HL-60/S4 treated with phorbol 12-myristate 13-acetate at 8.2 ng/mL for 4 days and 3 days (cell line): ENCODE measurements around the gene FKTN.
"Not testable (repeated sequence)": the region's sequence is repeated elsewhere in the genome, so short reads cannot be mapped to it uniquely, and the experiment has no call there.

Experiments
- in situ Hi-C: fragments of 300-500 bp; cut with MboI; formaldehyde crosslinking; loops from 2 replicates; pipeline ENCODE4 v1.15.0; 2022; ENCODE audit warnings: low sequenced_read_pairs

The FKTN gene

DNA sequence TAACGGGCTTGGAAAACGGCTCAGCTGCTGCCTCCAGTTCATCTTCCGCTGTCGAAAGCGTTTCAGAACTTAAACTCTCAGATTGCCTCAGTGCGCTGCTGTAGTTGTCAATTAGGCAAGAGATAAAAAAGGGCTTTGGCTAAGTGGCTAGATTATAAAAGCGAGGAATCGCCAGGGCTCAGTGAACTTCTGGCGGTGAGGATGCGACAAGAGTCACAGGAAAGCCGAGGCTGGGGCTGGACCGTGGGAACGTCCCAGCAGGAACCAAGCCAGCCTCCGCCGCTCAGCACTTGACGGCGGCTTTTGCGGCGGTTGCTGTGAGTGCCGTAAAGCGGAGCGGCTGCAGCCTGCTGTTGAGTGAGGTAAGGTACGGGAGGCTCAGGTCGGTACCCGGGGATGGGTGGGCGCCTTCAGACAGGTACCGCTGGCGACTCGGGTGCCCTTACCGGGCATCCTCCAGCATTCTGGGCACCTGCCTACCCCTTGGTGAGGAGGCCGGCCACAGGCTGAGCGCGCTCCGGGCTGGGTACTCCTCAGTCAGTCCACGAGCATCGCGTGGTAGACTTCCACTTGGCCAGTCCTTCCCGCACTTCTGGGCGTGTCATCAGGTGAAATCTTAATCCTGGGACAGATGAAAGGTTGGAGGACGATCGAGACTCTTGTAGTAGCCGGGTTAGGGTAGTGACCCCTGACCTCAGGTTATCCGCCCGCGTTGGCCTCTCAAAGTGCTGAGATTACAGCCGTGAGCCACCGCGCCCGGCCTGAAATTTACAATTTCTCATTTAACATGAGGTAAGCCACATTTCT, at the start of gene FKTN:
FKTN (plus strand) TSS at position 328 of the 807 bp plus-strand sequence. CDS start 16,902 bp downstream, outside the sequence.
- in situ Hi-C loops = no loop called here

GRCh38 chr9:105508530-105508929, 49.4 kb upstream of the FKTN start:
- in situ Hi-C loops = no loop called here

DNA sequence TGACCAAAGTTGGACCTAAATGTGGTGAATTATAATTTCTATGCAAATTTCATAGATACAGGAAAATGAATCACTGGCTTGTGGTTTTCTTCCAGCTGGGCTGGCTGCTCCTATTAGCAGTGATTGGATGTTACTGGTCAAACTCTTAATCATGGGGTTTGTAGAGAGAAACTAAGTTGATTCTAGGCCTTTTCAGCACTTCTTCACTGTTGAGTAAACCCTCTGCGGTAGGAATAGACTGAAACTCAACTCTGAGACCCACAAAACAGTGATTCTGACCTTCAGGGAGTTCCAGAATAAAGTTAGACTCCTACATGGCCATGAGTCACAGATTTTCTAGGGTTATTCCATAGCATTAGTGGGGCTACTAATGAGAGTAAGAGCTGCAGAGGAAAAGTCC, 47.9 kb upstream of the FKTN start:
- in situ Hi-C loops = no loop called here

DNA sequence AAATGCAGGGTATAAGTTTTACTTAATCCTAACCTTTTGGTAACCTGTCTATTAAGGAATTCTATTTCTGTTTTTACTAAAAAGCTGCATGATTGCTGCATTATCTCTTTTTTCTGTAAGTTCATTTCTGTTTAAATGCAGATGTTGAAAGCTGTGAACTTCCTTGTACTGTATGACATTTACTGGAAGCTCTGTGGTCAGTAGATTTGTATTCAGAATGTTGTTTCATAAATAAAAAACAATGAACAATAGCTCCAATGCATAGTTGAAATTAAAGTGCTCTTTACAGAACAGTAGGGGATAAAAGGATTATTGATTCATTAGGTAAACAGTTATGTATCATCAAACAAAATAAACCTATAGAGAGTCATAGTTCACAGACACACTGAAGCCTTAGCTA, 46.5 kb upstream of the FKTN start:
- in situ Hi-C loops = no loop called here

GRCh38 chr9:105515811-105516413, 42.0 kb upstream of the FKTN start:
- in situ Hi-C loops = no loop called here

DNA sequence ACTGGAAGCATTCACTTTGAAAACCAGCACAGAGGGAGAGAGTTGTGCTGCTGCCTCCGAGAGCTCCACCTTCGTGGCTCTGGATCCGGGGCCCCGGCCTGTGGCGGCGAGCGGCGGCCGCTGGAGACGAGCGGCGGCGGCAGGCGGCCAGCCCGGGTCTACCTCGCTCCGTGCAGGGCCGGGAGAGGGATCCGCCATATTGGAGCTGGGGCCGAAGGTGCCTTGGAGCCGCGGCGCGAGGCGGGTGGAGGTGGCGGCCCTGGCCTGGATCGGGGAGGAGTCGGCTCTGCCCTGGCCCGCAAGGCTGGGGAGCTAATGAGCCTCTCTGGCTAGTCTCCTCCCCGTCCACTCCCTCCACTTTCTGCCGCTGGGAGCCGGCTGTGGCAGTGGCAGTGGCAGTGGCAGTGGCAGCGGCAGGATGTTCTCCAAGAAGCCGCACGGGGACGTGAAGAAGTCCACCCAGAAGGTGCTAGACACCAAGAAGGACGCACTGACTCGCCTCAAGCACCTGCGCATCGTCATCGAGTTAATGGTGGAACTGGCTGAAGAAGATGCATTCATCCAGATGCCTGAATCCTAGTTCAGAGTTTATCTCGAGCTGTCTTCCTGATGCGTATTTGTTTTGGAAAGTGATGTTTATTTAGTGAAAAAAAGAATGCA, 38.1 kb upstream of the FKTN start:
- in situ Hi-C loops = not testable (repeated sequence)

DNA sequence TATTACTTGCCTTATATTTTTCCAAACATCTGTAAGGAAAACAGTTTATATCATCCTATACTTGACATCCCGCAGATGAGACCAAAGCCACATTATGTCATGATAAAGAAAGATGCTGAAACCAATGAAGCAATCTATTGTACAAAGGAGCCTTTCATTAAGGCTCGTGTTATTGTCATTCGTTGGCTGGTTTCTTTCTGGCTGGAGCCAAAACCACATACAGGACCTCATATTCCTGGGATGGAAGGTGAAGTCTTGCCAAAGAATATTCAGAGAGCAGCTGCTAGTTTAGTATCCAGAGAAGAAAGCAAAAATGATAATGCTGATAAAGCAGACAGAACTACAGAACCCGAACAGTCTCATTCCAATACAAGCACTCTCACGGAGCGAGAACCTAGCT, 36.9 kb upstream of the FKTN start:
- in situ Hi-C loops = not testable (repeated sequence)

DNA sequence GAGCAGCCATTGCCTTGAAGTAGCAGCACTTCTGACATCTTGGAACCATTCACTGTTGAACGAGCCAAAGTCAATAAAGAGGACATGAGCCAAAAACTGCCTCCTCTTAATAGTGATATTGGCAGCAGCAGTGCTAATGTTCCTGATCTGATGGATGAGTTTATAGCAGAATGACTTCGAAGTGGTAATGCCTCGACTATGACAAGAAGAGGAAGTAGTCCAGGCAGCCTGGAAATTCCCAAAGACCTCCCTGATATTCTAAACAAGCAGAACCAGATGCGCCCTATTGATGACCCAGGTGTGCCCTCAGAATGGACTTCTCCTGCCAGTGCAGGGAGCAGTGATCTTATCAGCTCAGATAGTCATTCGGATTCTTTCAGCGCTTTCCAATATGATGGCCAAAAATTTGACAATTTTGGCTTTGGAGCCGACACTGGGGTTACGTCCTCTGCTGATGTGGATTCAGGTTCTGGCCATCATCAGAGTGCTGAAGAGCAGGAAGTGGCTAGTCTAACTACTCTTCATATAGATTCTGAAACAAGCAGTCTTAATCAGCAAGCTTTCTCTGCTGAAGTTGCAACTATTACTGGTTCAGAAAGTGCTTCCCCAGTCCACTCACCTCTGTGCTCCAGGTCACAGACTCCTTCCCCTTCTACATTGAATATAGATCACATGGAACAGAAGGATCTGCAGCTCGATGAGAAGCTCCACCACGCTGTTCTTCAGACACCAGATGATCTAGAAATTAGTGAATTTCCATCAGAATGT, 35.1 kb upstream of the FKTN start:
- in situ Hi-C loops = not testable (repeated sequence)

GRCh38 chr9:105531530-105531929, 26.4 kb upstream of the FKTN start:
- in situ Hi-C loops = no loop called here

DNA sequence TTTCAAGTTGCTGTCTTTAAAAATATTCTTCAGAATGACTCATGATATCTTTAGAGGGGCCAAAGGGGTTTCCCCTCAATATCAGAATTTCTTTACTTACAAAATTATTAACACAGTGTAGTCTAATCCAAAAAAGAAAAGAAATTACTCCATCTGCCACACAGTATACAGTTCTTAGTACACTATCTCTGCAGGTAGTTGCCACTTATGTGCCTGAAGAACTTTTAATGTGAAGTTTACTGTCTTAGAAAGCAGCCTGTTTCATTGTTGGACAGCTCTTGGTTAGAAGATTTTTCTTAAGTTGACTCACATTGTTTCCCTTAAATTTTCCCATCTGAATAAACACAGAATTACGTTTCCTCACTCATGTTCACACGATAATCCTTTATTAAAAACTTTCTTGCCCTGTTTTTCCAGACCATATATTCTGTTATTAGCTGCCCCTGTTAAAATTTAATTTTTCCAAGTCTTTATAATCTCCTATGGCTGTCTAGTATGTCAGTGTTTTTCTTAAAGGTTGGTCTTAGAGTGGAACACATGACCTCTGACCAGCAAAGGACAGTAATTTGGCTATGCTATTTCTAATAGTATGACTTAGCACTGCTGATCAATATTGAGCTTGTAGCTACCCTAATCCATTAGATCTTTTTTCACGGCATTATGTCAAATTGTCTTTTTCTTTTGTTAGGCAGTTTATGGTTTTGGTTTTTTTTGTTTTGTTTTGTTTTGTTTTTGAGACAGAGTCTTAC, 21.8 kb upstream of the FKTN start:
- in situ Hi-C loops = no loop called here

DNA sequence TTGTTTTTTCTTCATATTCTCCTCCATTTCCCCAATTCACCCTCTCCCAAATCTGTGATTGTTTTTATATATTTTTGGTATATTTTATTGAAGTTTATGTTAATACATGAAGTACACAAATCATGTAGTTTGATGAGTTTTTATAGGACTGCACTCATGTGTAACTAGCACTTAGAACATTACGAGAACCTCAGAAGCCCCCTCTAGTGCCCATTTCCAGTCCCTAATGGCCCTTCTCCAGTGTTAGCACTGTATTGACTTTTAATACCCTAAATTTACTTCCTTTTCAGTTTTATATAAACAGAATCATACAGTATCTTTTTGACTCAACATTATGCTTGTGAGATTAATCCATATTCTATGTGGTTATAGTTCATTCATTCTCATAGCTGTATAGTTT, 18.5 kb upstream of the FKTN start:
- in situ Hi-C loops = no loop called here

DNA sequence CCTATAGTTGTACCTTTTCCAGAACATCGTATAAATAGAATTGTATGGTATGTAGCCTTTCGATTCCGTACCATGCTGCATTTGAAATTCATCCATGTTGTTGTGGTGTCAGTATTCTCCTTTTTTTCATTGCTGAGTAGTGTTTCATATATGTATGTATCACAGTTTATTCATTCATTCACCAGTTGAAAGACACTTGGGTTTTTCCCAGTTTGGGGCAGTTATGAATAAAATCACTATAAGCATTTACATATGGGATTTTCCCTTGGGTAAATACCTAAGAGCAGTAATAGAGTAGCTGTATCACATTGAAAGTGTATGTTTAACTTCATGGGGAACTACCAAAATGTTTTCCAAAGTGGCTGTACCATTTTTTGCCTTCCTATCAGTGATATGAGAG, 16.1 kb upstream of the FKTN start:
- in situ Hi-C loops = no loop called here

DNA sequence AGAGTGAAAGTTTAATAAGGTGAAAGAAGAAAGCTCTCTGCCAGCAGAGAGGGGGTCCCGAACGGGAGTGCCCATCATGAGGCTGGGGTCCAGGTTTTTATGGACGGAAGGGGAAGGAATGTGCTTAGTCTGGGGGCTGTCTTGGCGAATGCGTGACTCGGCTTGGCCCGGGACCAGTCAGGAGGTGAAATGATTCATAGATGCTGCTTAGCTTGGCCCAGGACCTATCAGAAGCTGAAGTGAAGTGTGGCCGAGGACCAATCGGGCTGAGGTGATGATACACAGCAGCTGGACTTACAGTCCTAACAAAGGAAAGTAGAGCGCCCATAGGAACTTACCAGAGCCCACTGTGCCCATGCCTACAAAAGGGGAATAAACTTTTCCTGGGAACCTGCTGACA, 3.9 kb upstream of the FKTN start:
- in situ Hi-C loops = no loop called here

- in situ Hi-C loops = no loop called here
These were observed 14.5 kb downstream of the FKTN start for GRCh38 chr9:105572455-105572854.

- in situ Hi-C loops = not testable (repeated sequence)
These were observed 22.0 kb downstream of the FKTN start for GRCh38 chr9:105579952-105580351.

DNA sequence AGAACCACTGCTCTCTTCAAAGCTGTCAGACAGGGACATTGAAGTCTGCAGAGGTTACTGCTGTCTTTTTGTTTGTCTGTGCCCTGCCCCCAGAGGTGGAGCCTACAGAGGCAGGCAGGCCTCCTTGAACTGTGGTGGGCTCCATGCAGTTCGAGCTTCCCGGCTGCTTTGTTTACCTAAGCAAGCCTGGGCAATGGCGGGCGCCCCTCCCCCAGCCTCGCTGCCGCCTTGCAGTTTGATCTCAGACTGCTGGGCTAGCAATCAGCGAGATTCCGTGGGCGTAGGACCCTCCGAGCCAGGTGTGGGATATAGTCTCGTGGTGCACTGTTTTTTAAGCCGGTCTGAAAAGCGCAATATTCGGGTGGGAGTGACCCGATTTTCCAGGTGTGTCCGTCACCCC, 23.6 kb downstream of the FKTN start:
- in situ Hi-C loops = not testable (repeated sequence)

- in situ Hi-C loops = no loop called here
These were observed 35.2 kb downstream of the FKTN start for GRCh38 chr9:105593145-105593544.

DNA sequence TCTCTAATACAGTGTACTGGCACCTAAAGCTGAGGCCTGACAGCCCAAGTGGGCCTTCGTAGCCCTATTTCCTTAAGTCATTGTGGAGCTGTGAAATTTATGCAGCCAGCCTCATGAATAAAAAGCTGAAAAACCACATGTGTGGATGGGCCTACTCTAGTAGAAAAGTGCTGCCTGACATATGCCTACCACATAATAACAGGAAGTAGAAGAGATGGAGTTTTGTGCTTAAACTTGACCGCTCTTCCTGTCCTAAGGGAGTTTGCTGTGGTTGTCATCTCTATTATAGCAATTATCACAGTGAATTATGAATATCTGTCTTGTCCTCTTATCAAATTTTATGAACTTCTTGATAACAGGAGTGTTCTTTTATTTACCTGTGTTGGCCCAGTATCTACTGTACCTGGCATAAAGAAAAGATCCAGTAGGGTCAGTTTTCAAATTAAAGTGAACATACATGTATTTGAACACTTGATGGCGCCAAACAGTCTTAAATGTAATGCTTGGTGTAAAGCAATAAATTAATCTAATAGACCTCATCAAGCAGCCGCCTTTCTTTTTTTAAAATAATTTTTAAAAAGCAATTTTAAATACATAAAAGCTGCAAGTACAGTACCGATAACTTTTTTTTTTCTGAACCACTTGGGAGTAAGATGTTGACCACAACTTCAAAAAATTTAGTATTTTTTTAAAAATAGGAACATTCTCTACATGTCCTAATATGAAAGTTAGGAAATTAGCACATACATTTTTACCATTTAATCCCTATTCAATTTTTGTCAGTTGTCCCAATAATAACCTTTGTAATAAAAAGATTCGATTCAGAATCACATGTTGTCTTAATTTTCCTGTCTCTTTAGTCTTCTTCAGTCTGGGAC, 51.0 kb downstream of the FKTN start:
- in situ Hi-C loops = loop anchor here (10.0 kb wide), 1 partner anchor 106 kb away; no protein-coding TSS in a partner anchor

- in situ Hi-C loops = no loop called here
These were observed 63.1 kb downstream of the FKTN start for GRCh38 chr9:105621001-105621400.

DNA sequence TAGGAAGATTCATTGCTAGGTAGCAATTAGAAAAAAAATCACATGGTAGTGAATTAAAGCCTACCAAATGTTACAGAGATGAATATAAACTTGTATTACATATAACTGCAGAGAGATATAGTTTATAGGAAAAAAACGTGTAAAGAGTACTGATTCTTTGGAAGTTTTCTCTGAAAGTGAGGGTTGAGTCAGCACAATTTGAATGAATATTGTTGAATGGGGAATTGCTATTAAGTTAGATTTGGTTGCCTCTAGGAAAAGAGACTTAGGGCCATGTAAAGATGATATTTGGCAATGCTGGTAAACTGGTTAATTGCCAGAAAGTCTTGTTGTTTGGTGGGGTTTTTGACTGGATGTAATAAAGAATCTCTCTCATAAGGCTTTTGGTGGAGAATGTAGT, 67.2 kb downstream of the FKTN start:
- in situ Hi-C loops = no loop called here
